Measurements from ENCODE around the gene CEP128. TPM values are rescaled to one million over a fixed set of nuclear protein-coding genes. Genes with fewer than 3 reads are reported as not detected.

Gene CEP128
- total RNA-seq, 1 donor, result 5.4 TPM

DNA sequence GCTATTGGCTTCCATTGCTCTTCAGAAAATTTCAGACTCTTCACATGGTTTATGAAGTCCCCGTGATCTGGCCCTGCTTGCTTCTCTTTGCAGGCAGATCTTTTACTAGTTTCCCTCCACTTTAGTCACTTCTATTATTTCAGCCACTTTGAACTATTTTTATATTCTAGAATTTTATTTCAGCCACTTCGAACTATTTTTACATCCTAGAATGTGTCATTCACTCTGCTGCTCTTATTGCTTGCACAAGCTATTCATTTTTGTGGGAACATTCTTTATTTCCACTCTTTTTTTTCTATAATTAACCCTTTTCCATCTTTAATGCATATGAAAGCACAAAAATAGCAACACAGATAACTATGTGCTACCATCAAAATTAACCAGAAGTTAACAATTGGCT lies 38.4 kb upstream of the CEP128 start:
- Histone ChIP-seq H3K79me2 (ENCODE audit: insufficient read depth, low read length) (no peaks in the 10 kb centered on the region), H3K27ac (ENCODE audit: low read depth, low read length) (no peak overlapping the region), H3K4me1 (ENCODE audit: insufficient read depth, low read length) (peaks cover under 1% of the 10 kb centered on the region), H4K20me1 (ENCODE audit: insufficient read depth, low read length) (no peaks in the 10 kb centered on the region), H3K27me3 (ENCODE audit: insufficient read depth, low read length) (peaks cover 11% of the 10 kb centered on the region), H3K9me3 (ENCODE audit: low read depth, low read length) (no peaks in the 10 kb centered on the region), H2AFZ (ENCODE audit: low read length) (no peak overlapping the region), H3K36me3 (ENCODE audit: insufficient read depth, low read length) (no peaks in the 10 kb centered on the region), H3K4me3 (ENCODE audit: insufficient read depth, low read length) (no peak overlapping the region), H3K4me2 (ENCODE audit: insufficient read depth, low read length) (no peak overlapping the region)
- peak; percentile 72 for DNase-seq (ENCODE audit: insufficient read length, low spot score, missing footprints)
- no peak for TF ChIP-seq CTCF (IDR thresholded peaks at IDR 0.05; ENCODE audit: extremely low read depth, low read depth, low read length)

DNA sequence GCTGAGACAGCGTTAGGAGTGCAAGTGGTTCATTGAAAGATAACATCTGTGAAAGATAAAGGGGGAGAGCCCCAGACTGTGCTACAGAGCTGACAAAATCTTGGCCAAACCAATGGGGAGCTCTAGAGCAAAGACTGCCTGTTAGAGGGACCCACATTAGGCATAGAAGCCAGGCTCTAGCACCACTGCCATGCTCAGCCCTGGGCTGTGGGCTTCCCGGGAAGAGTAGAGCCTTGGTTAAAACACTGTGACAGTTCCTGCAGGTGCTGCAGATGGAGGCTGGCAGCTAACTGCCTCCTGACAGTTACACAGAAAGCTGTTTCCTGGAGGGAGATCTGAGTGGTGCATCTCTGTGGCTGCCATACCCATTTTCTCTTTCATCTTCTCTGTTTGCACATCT lies 36.9 kb upstream of the CEP128 start:
- Histone ChIP-seq H3K79me2 (ENCODE audit: insufficient read depth, low read length) (no peaks in the 10 kb centered on the region), H3K4me2 (ENCODE audit: insufficient read depth, low read length) (no peak overlapping the region), H3K4me3 (ENCODE audit: insufficient read depth, low read length) (no peak overlapping the region), H3K4me1 (ENCODE audit: insufficient read depth, low read length) (peaks cover 7% of the 10 kb centered on the region), H3K9me3 (ENCODE audit: low read depth, low read length) (no peaks in the 10 kb centered on the region), H3K27me3 (ENCODE audit: insufficient read depth, low read length) (peaks cover 11% of the 10 kb centered on the region), H3K27ac (ENCODE audit: low read depth, low read length) (no peak overlapping the region), H3K36me3 (ENCODE audit: insufficient read depth, low read length) (no peaks in the 10 kb centered on the region), H2AFZ (ENCODE audit: low read length) (no peak overlapping the region), H4K20me1 (ENCODE audit: insufficient read depth, low read length) (no peaks in the 10 kb centered on the region)
- DNase-seq (ENCODE audit: insufficient read length, low spot score, missing footprints), result no peak
- TF ChIP-seq CTCF (IDR thresholded peaks at IDR 0.05; ENCODE audit: extremely low read depth, low read depth, low read length), result no peak

DNA sequence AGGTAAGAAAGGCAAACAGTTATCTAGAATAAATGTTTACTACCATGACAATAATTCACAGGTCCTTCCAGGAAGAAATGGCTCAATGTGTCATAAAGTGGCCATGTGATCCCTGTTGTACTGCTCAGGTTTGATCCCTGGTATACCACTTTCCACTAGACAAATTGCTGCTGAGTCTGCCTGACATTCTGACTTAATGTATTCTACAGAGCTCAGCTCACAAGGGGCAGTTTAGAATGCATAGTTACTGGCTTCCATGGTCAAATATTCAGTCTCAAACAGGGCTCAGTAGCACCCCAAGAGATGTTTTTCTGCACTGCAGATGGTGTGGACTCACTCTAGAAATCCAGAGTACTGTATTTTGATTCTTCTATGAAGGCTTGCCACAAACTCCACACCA lies 35.7 kb upstream of the CEP128 start:
- Histone ChIP-seq H4K20me1 (ENCODE audit: insufficient read depth, low read length) (no peaks in the 10 kb centered on the region), H3K4me3 (ENCODE audit: insufficient read depth, low read length) (no peak overlapping the region), H3K27me3 (ENCODE audit: insufficient read depth, low read length) (peaks cover 8% of the 10 kb centered on the region), H3K36me3 (ENCODE audit: insufficient read depth, low read length) (no peaks in the 10 kb centered on the region), H3K27ac (ENCODE audit: low read depth, low read length) (no peak overlapping the region), H3K79me2 (ENCODE audit: insufficient read depth, low read length) (no peaks in the 10 kb centered on the region), H3K4me1 (ENCODE audit: insufficient read depth, low read length) (peaks cover 7% of the 10 kb centered on the region), H2AFZ (ENCODE audit: low read length) (no peak overlapping the region), H3K4me2 (ENCODE audit: insufficient read depth, low read length) (no peak overlapping the region), H3K9me3 (ENCODE audit: low read depth, low read length) (no peaks in the 10 kb centered on the region)
- TF ChIP-seq CTCF (IDR thresholded peaks at IDR 0.05; ENCODE audit: extremely low read depth, low read depth, low read length), result no peak
- DNase-seq (ENCODE audit: insufficient read length, low spot score, missing footprints), result no peak

- no peaks in the 10 kb centered on the region for H3K36me3 ChIP-seq (ENCODE audit: insufficient read depth, low read length)
- peaks cover 7% of the 10 kb centered on the region for H3K4me1 ChIP-seq (ENCODE audit: insufficient read depth, low read length)
- H3K27ac ChIP-seq (ENCODE audit: low read depth, low read length), result no peak overlapping the region
- no peaks in the 10 kb centered on the region for H4K20me1 ChIP-seq (ENCODE audit: insufficient read depth, low read length)
- no peak overlapping the region for H2AFZ ChIP-seq (ENCODE audit: low read length)
- TF ChIP-seq CTCF (IDR thresholded peaks at IDR 0.05; ENCODE audit: extremely low read depth, low read depth, low read length), result no peak
- no peaks in the 10 kb centered on the region for H3K79me2 ChIP-seq (ENCODE audit: insufficient read depth, low read length)
- H3K4me3 ChIP-seq (ENCODE audit: insufficient read depth, low read length), result no peak overlapping the region
- peaks cover 4% of the 10 kb centered on the region for H3K27me3 ChIP-seq (ENCODE audit: insufficient read depth, low read length)
- no peak for DNase-seq (ENCODE audit: insufficient read length, low spot score, missing footprints)
- no peaks in the 10 kb centered on the region for H3K9me3 ChIP-seq (ENCODE audit: low read depth, low read length)
- peak overlapping the region; percentile 29 for H3K4me2 ChIP-seq (ENCODE audit: insufficient read depth, low read length)
Measured at GRCh38 chr14:80974679-80975078, 33.1 kb upstream of the CEP128 start.
